Upper lobe of left lung (tissue), 4 donors: ENCODE measurements around the gene GRK2.

ENCODE experiments used
- EP300 ChIP-seq, 4 donors: sonication (generic); formaldehyde crosslinking; IDR thresholded peaks; one replicate each; pipeline ENCODE4 v1.5.1; 2017; ENCODE audit warnings: antibody characterized with exemption in 4 of 4, control low read depth in 2 of 4
- POLR2A ChIP-seq, 4 donors: fragments of 450-650 bp; IDR thresholded peaks; one replicate each; pipeline ENCODE4 v1.5.1; 2016 to 2017; ENCODE audit warnings: antibody characterized with exemption in 4 of 4, mild to moderate bottlenecking in 2 of 4
- POLR2AphosphoS5 ChIP-seq, 2 donors: sonication (generic); formaldehyde crosslinking; IDR thresholded peaks; one replicate each; pipeline ENCODE4 v1.5.1; 2017; ENCODE audit warnings: antibody characterized with exemption in 2 of 2
- TF ChIP-seq, protein P1 (sequence below), 6 experiments: fragments of 450-650 bp in 4 of 6; fragments of 200-600 bp in 2 of 6; sonication (generic) in 2 of 6; IDR thresholded peaks; one replicate each; pipeline ENCODE4 v1.5.1; 2016 to 2019; ENCODE audit warnings: antibody characterized with exemption in 6 of 6

DNA sequence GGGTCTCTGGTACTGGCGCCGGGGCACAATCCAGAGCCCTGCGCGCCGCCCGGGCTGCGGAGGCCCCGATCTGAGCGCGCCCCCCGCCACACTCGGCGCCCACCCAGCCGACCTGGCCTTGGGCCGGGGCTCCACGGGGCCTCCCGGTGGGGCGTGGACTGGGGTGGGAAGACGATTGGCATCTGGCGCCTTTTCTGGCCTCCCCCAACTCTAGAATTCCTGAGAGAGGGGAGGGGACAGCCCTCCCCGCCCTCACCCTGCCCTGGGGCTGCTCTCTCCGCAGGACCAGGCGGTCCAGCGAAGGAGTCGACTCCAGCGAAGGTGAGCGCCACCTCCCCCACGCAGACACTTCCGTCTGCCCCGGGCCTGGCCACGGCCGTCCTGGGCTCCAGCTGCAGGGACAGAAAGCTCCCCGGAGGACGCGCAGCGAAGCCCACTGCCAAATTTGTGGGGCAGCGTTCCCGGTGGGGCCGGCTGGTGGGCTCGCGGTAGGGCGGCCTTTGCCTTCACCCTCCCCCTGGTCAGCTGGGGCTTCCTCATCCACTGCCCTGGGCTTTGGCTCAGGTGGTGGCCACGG lies 37.6 kb downstream of the GRK2 start:
- peak in 1 of 2 donors; percentile 5 for TF ChIP-seq POLR2AphosphoS5 (IDR thresholded peaks at IDR 0.05)
- TF ChIP-seq, protein P1, sequence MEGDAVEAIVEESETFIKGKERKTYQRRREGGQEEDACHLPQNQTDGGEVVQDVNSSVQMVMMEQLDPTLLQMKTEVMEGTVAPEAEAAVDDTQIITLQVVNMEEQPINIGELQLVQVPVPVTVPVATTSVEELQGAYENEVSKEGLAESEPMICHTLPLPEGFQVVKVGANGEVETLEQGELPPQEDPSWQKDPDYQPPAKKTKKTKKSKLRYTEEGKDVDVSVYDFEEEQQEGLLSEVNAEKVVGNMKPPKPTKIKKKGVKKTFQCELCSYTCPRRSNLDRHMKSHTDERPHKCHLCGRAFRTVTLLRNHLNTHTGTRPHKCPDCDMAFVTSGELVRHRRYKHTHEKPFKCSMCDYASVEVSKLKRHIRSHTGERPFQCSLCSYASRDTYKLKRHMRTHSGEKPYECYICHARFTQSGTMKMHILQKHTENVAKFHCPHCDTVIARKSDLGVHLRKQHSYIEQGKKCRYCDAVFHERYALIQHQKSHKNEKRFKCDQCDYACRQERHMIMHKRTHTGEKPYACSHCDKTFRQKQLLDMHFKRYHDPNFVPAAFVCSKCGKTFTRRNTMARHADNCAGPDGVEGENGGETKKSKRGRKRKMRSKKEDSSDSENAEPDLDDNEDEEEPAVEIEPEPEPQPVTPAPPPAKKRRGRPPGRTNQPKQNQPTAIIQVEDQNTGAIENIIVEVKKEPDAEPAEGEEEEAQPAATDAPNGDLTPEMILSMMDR (IDR thresholded peaks at IDR 0.05) = no peak
- TF ChIP-seq POLR2A (IDR thresholded peaks at IDR 0.05) = no peak
- no peak for TF ChIP-seq EP300 (IDR thresholded peaks at IDR 0.05)
